ENCODE measurements around the gene PIP5K1C. TPM values are rescaled to one million over a fixed set of nuclear protein-coding genes. Genes with fewer than 3 reads are reported as not detected.

The PIP5K1C gene
- total RNA-seq, 1 donor from 2014 or later: 8.6 TPM

- Mint-ChIP-seq H3K27me3 (ENCODE audit: insufficient read depth, low read depth) (peaks cover 5% of the 10 kb centered on the region), H3K27ac (no peak overlapping the region), H3K36me3 (no peaks in the 10 kb centered on the region), H3K4me3 (no peak overlapping the region), H3K9me3 (no peaks in the 10 kb centered on the region), H3K4me1 (peaks cover 11% of the 10 kb centered on the region)
- no peaks in the 10 kb centered on the region for H3K9me3 ChIP-seq (ENCODE audit: low read depth)
- H3K79me2 ChIP-seq (ENCODE audit: low read depth): no peaks in the 10 kb centered on the region
- no peak for DNase-seq (ENCODE audit: low spot score)
- no peak overlapping the region for H2AFZ ChIP-seq (replicated peaks)
- H3K27ac ChIP-seq: no peak overlapping the region
- no peak overlapping the region for H3K4me3 ChIP-seq
- peaks cover 30% of the 10 kb centered on the region for H3K27me3 ChIP-seq
- peaks cover 14% of the 10 kb centered on the region for H3F3A ChIP-seq (ENCODE audit: low read depth)
- no peaks in the 10 kb centered on the region for H4K20me1 ChIP-seq (ENCODE audit: low read depth)
- H3K4me1 ChIP-seq: peaks cover 12% of the 10 kb centered on the region
- no peaks in the 10 kb centered on the region for H3K36me3 ChIP-seq
- TF ChIP-seq EZH2phosphoT487 (IDR thresholded peaks at IDR 0.05): no peak
- no peak for TF ChIP-seq CTCF (IDR thresholded peaks at IDR 0.05)
- TF ChIP-seq EZH2 (IDR thresholded peaks at IDR 0.05): no peak
- no peak overlapping the region for H3K9ac ChIP-seq
- no peak overlapping the region for H3K4me2 ChIP-seq
Measured at GRCh38 chr19:3609779-3610719, 90.2 kb downstream of the PIP5K1C start.

DNA sequence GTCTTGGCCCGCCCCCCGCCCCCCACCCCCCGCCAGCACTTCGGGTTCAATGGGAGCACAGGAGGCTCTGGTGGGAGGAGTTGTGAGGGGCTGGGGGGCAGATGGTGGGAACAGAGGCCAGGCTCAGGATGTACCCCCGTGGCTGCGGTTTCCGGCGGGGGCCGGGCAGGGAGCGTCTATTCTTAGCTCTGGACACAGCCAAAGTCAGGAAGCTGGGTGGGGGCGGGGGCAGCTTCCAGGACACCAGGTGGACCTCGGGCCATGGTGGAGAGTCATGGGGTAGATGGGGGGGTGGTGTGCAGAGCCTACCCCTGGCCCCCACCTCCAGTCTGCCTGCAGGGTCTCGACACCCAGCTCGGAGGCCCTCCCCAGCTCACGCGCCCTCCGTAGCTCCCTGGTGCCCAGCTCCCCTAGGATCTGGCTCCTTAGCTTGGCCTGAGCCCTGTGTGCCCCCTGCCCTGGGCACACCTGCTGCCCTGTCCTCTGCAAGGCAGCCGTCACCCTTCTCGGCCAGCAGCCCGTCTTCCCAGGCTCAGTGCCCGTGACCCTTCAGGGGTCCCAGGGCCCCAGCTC is 91.4 kb downstream of the PIP5K1C start:
- peaks cover 5% of the 10 kb centered on the region for H3K27me3 Mint-ChIP-seq (ENCODE audit: insufficient read depth, low read depth)
- Histone ChIP-seq H3K4me2 (no peak overlapping the region), H3K9ac (no peak overlapping the region), H4K20me1 (ENCODE audit: low read depth) (no peaks in the 10 kb centered on the region), H3K79me2 (ENCODE audit: low read depth) (no peaks in the 10 kb centered on the region), H3K27ac (no peak overlapping the region), H3K4me1 (peaks cover 12% of the 10 kb centered on the region), H3K9me3 (ENCODE audit: low read depth) (no peaks in the 10 kb centered on the region), H3F3A (ENCODE audit: low read depth) (peaks cover 14% of the 10 kb centered on the region), H3K36me3 (no peaks in the 10 kb centered on the region), H2AFZ (replicated peaks) (no peak overlapping the region), H3K27me3 (peaks cover 37% of the 10 kb centered on the region), H3K4me3 (no peak overlapping the region)
- no peak overlapping the region for H3K27ac Mint-ChIP-seq
- no peaks in the 10 kb centered on the region for H3K9me3 Mint-ChIP-seq
- TF ChIP-seq EZH2phosphoT487 (IDR thresholded peaks at IDR 0.05) (no peak), CTCF (IDR thresholded peaks at IDR 0.05) (no peak), EZH2 (IDR thresholded peaks at IDR 0.05) (no peak)
- H3K36me3 Mint-ChIP-seq: no peaks in the 10 kb centered on the region
- no peak for DNase-seq (ENCODE audit: low spot score)
- peaks cover 11% of the 10 kb centered on the region for H3K4me1 Mint-ChIP-seq
- H3K4me3 Mint-ChIP-seq: no peak overlapping the region

DNA sequence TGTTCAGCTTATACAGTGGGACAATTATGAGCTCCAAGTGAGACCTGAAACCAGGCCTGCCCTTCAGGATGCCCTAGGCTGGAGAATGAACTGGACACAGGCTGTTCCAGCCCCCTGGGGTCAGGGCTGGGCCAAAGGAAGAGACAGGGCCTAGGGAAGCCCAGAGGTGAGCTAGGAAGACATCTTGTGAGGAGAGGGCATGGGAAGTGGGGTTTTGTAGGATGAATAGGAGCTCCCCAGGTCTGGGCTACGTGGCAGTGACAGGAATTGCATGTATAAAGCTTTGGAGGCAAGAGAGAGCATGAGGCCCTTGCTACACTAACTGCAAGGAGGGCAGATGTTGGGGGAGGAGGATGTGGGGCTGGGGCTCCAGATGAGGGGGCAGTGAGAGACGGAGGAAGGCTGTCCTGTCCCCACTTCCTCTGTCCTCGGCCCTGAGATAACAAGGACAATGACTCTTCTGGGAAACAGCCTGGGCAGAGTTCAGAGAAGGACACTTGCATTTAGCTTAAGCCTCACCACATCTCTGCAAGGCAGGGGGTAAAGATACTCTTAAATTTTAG is 92.1 kb downstream of the PIP5K1C start:
- Histone ChIP-seq H3F3A (ENCODE audit: low read depth) (peaks cover 14% of the 10 kb centered on the region), H2AFZ (replicated peaks) (peak overlapping the region; percentile 79), H3K4me2 (peak overlapping the region; percentile 80), H3K36me3 (no peaks in the 10 kb centered on the region), H3K79me2 (ENCODE audit: low read depth) (no peaks in the 10 kb centered on the region), H4K20me1 (ENCODE audit: low read depth) (no peaks in the 10 kb centered on the region), H3K4me3 (peak overlapping the region; percentile 40), H3K27me3 (peaks cover 37% of the 10 kb centered on the region), H3K9me3 (ENCODE audit: low read depth) (no peaks in the 10 kb centered on the region), H3K27ac (no peak overlapping the region), H3K4me1 (peaks cover 12% of the 10 kb centered on the region), H3K9ac (no peak overlapping the region)
- Mint-ChIP-seq H3K27me3 (ENCODE audit: insufficient read depth, low read depth) (peaks cover 5% of the 10 kb centered on the region), H3K9me3 (no peaks in the 10 kb centered on the region), H3K4me3 (peak overlapping the region; percentile 39), H3K27ac (no peak overlapping the region), H3K4me1 (peaks cover 11% of the 10 kb centered on the region), H3K36me3 (no peaks in the 10 kb centered on the region)
- no peak for DNase-seq (ENCODE audit: low spot score)
- TF ChIP-seq EZH2phosphoT487 (IDR thresholded peaks at IDR 0.05) (no peak), EZH2 (IDR thresholded peaks at IDR 0.05) (no peak), CTCF (IDR thresholded peaks at IDR 0.05) (no peak)
